ENCODE data around the gene LUC7L3. TPM values are rescaled to one million over a fixed set of nuclear protein-coding genes. Genes with fewer than 3 reads are reported as not detected.

The LUC7L3 gene
- total RNA-seq, 1 donor from 2014 or later: 108 TPM

GRCh38 chr17:50687200-50688066, 32.0 kb upstream of the LUC7L3 start:
- TF ChIP-seq POLR2A (IDR thresholded peaks at IDR 0.05) (no peak), POLR2AphosphoS5 (IDR thresholded peaks at IDR 0.05; ENCODE audit: insufficient read depth in 1 of 2, low read depth in 1 of 2) (no peak), CTCF (IDR thresholded peaks at IDR 0.05) (no peak)
- no peak overlapping the region for H3K4me3 ChIP-seq
- H3K27me3 ChIP-seq: no peaks in the 10 kb centered on the region
- no peaks in the 10 kb centered on the region for H3K36me3 ChIP-seq
- DNase-seq (ENCODE audit: extremely low spot score in 2 of 2): peak in 1 of 2 donors; percentile 93
- H3K27ac ChIP-seq: peak overlapping the region; percentile 82
- peaks cover 24% of the 10 kb centered on the region for H3K4me1 ChIP-seq
- intact Hi-C loops (cut with DNase I): loop anchor here (5.0 kb wide), 2 partner anchors 55 to 140 kb away; partner anchors contain the start of genes ABCC3 and SPATA20
- no peaks in the 10 kb centered on the region for H3K9me3 ChIP-seq

GRCh38 chr17:50688245-50688644, 31.2 kb upstream of the LUC7L3 start:
- DNase-seq (ENCODE audit: extremely low spot score in 2 of 2): no peak
- H3K27me3 ChIP-seq: no peaks in the 10 kb centered on the region
- H3K36me3 ChIP-seq: peaks cover 0 to 5% of the 10 kb centered on the region in 2 donors
- H3K4me1 ChIP-seq: peaks cover 24% of the 10 kb centered on the region
- no peaks in the 10 kb centered on the region for H3K9me3 ChIP-seq
- H3K27ac ChIP-seq: peak overlapping the region; percentile 26
- intact Hi-C loops (cut with DNase I): loop anchor here (5.0 kb wide), 2 partner anchors 56 to 141 kb away; partner anchors contain the start of genes ABCC3 and SPATA20
- no peak for TF ChIP-seq POLR2AphosphoS5 (IDR thresholded peaks at IDR 0.05; ENCODE audit: insufficient read depth in 1 of 2, low read depth in 1 of 2)
- no peak overlapping the region for H3K4me3 ChIP-seq

- Histone ChIP-seq H3K27ac (no peak overlapping the region), H3K9me3 (no peaks in the 10 kb centered on the region), H3K27me3 (no peaks in the 10 kb centered on the region), H3K4me1 (peaks cover 24% of the 10 kb centered on the region), H3K36me3 (peaks cover 0 to 13% of the 10 kb centered on the region in 2 donors), H3K4me3 (no peak overlapping the region)
- no peak for DNase-seq (ENCODE audit: extremely low spot score in 2 of 2)
- TF ChIP-seq POLR2A (IDR thresholded peaks at IDR 0.05): no peak
- TF ChIP-seq POLR2AphosphoS5 (IDR thresholded peaks at IDR 0.05; ENCODE audit: insufficient read depth in 1 of 2, low read depth in 1 of 2): no peak
- no peak for TF ChIP-seq CTCF (IDR thresholded peaks at IDR 0.05)
- intact Hi-C loops (cut with DNase I): loop anchor here (5.0 kb wide), 2 partner anchors 57 to 142 kb away; partner anchors contain the start of genes ABCC3 and SPATA20
Observed at GRCh38 chr17:50689251-50689650, 30.2 kb upstream of the LUC7L3 start.

GRCh38 chr17:50689956-50690886, 29.2 kb upstream of the LUC7L3 start:
- no peak overlapping the region for H3K27ac ChIP-seq
- no peaks in the 10 kb centered on the region for H3K27me3 ChIP-seq
- intact Hi-C loops (cut with DNase I): loop anchor here (5.0 kb wide), 2 partner anchors 58 to 143 kb away; partner anchors contain the start of genes ABCC3 and SPATA20
- no peaks in the 10 kb centered on the region for H3K9me3 ChIP-seq
- H3K4me3 ChIP-seq: no peak overlapping the region
- peaks cover 0 to 19% of the 10 kb centered on the region in 2 donors for H3K36me3 ChIP-seq
- no peak for DNase-seq (ENCODE audit: extremely low spot score in 2 of 2)
- TF ChIP-seq POLR2AphosphoS5 (IDR thresholded peaks at IDR 0.05; ENCODE audit: insufficient read depth in 1 of 2, low read depth in 1 of 2) (no peak), POLR2A (IDR thresholded peaks at IDR 0.05) (no peak), CTCF (IDR thresholded peaks at IDR 0.05) (no peak)
- peaks cover 24% of the 10 kb centered on the region for H3K4me1 ChIP-seq

Data from vagina (tissue), 2 donors.